ENCODE measurements around the gene PDE7B.
A peak's percentile ranks its signal among the peaks of the same experiment; 100 is the strongest.

Gene PDE7B

GRCh38 chr6:135974426-135974825 is 122.9 kb downstream of the PDE7B start:
- Mint-ChIP-seq H3K4me3 (no peak overlapping the region), H3K27ac (no peak overlapping the region), H3K4me1 (peaks cover 30% of the 10 kb centered on the region), H3K27me3 (ENCODE audit: low read depth) (peaks cover 3% of the 10 kb centered on the region), H3K9me3 (no peaks in the 10 kb centered on the region), H3K36me3 (ENCODE audit: low read depth) (no peaks in the 10 kb centered on the region)
- no peak for TF ChIP-seq CTCF (IDR thresholded peaks at IDR 0.05; ENCODE audit: unreplicated experiment in 3 of 3)

GRCh38 chr6:135976585-135976984 is 125.1 kb downstream of the PDE7B start:
- H3K36me3 Mint-ChIP-seq (ENCODE audit: low read depth): no peaks in the 10 kb centered on the region
- peak overlapping the region in 1 of 3 experiments; percentile 4 for H3K27ac Mint-ChIP-seq
- peaks cover 2% of the 10 kb centered on the region for H3K9me3 Mint-ChIP-seq
- TF ChIP-seq CTCF (IDR thresholded peaks at IDR 0.05; ENCODE audit: unreplicated experiment in 3 of 3): no peak
- H3K4me3 Mint-ChIP-seq: no peak overlapping the region
- H3K27me3 Mint-ChIP-seq (ENCODE audit: low read depth): no peaks in the 10 kb centered on the region
- H3K4me1 Mint-ChIP-seq: peaks cover 30% of the 10 kb centered on the region

- H3K9me3 Mint-ChIP-seq: peaks cover 2% of the 10 kb centered on the region
- H3K4me1 Mint-ChIP-seq: no peaks in the 10 kb centered on the region
- no peak for TF ChIP-seq CTCF (IDR thresholded peaks at IDR 0.05; ENCODE audit: unreplicated experiment in 3 of 3)
Measured at GRCh38 chr6:135983093-135983492, 131.6 kb downstream of the PDE7B start.

GRCh38 chr6:135983718-135984343 is 132.3 kb downstream of the PDE7B start:
- no peak for TF ChIP-seq CTCF (IDR thresholded peaks at IDR 0.05; ENCODE audit: unreplicated experiment in 3 of 3)
- Mint-ChIP-seq H3K4me1 (no peaks in the 10 kb centered on the region), H3K4me3 (no peak overlapping the region), H3K27me3 (ENCODE audit: low read depth) (no peaks in the 10 kb centered on the region), H3K9me3 (peaks cover 2% of the 10 kb centered on the region), H3K27ac (no peak overlapping the region), H3K36me3 (ENCODE audit: low read depth) (no peaks in the 10 kb centered on the region)

More at GRCh38 chr6:135983093-135983492, 131.6 kb downstream of the PDE7B start:
- Mint-ChIP-seq H3K27ac (no peak overlapping the region), H3K27me3 (ENCODE audit: low read depth) (no peaks in the 10 kb centered on the region), H3K36me3 (ENCODE audit: low read depth) (no peaks in the 10 kb centered on the region), H3K4me3 (no peak overlapping the region)

- Mint-ChIP-seq H3K4me3 (no peak overlapping the region), H3K36me3 (ENCODE audit: low read depth) (no peaks in the 10 kb centered on the region), H3K27me3 (ENCODE audit: low read depth) (no peaks in the 10 kb centered on the region), H3K27ac (no peak overlapping the region), H3K9me3 (peaks cover 2% of the 10 kb centered on the region), H3K4me1 (no peaks in the 10 kb centered on the region)
- TF ChIP-seq CTCF (IDR thresholded peaks at IDR 0.05; ENCODE audit: unreplicated experiment in 3 of 3): no peak
Measured at GRCh38 chr6:135985471-135985870, 134.0 kb downstream of the PDE7B start.

- Mint-ChIP-seq H3K9me3 (no peaks in the 10 kb centered on the region), H3K4me1 (no peaks in the 10 kb centered on the region), H3K27me3 (ENCODE audit: low read depth) (no peaks in the 10 kb centered on the region), H3K36me3 (ENCODE audit: low read depth) (no peaks in the 10 kb centered on the region), H3K4me3 (no peak overlapping the region), H3K27ac (no peak overlapping the region)
- no peak for TF ChIP-seq CTCF (IDR thresholded peaks at IDR 0.05; ENCODE audit: unreplicated experiment in 3 of 3)
Measured at GRCh38 chr6:135987226-135987625, 135.7 kb downstream of the PDE7B start.

Data from nephron (organoid).